Natural killer cell treated with Interleukin-12 subunit alpha and Interleukin-12 subunit beta and Interleukin-15 and Interleukin-18, amount 100 ng/mL, for 72 hours (primary cell): ENCODE measurements around the gene PNMA5. TPM values are rescaled to one million over a fixed set of nuclear protein-coding genes. Genes with fewer than 3 reads are reported as not detected.
A peak's percentile ranks its signal among the peaks of the same experiment; 100 is the strongest.
"Not testable (repeated sequence)": the region's sequence is repeated elsewhere in the genome, so short reads cannot be mapped to it uniquely, and the experiment has no call there.

Experiments used
- ATAC-seq, 2 donors: fragments of 150-1000 bp; cut with Tn5 transposase in 1 of 2; sonication (Bioruptor Pico), chemical (Tn5 transposase) in 1 of 2; 2 replicates each; pipeline ENCODE4 v1.10.0; 2021
- DNase-seq: peaks from one replicate; pipeline ENCODE4 v3.0.0; 2022; ENCODE audit warnings: low spot score
- H3K27ac Mint-ChIP-seq, 2 donors: 1 replicate in 1 of 2; 2 replicates in 1 of 2; pipeline ENCODE4 v1.8.0; 2022; ENCODE audit warnings: mixed read lengths in 2 of 2, mild to moderate bottlenecking in 1 of 2, moderate library complexity in 1 of 2
- H3K27me3 Mint-ChIP-seq, 2 donors: 1 replicate in 1 of 2; 2 replicates in 1 of 2; pipeline ENCODE4 v1.8.0; 2022; ENCODE audit warnings: mixed read lengths in 2 of 2
- H3K36me3 Mint-ChIP-seq: one replicate; pipeline ENCODE4 v1.8.0; 2022; ENCODE audit warnings: mixed read lengths
- H3K4me1 Mint-ChIP-seq, 2 donors: 1 replicate in 1 of 2; 2 replicates in 1 of 2; pipeline ENCODE4 v1.8.0; 2022; ENCODE audit warnings: low read depth in 2 of 2, mixed read lengths in 2 of 2, mild to moderate bottlenecking in 1 of 2
- H3K4me3 Mint-ChIP-seq: one replicate; pipeline ENCODE4 v1.8.0; 2022; ENCODE audit warnings: mixed read lengths
- H3K9me3 Mint-ChIP-seq: 2 replicates; pipeline ENCODE4 v1.8.0; 2022; ENCODE audit warnings: mixed read lengths
- total RNA-seq, 2 donors: library from RNA; stranded (reverse); gene quantifications; one replicate each; pipeline ENCODE4 v1.2.3, GENCODE V29; 2022

The PNMA5 gene
- total RNA-seq, 2 donors from 2014 or later = not detected

DNA sequence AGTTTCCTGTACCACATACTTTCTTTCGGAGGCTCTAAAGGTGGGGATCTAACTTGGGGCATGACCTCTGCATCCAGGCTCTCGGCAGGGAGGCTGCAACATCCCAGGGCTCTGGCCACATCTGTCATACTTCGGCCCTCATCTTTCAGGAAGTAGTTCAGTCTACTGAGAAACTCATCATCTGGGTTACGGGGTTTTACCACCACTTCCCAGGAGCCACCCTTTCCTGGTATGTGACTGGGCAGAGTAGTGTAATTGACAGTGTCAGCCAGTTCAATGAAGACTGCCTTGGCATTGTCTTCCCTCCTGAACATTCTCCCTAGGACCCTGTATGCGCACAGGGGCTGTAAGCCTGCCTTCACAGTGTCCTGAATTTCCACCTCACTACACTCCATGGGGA is 2.8 kb downstream of the PNMA5 start:
- H3K4me3 Mint-ChIP-seq = no peak overlapping the region

DNA sequence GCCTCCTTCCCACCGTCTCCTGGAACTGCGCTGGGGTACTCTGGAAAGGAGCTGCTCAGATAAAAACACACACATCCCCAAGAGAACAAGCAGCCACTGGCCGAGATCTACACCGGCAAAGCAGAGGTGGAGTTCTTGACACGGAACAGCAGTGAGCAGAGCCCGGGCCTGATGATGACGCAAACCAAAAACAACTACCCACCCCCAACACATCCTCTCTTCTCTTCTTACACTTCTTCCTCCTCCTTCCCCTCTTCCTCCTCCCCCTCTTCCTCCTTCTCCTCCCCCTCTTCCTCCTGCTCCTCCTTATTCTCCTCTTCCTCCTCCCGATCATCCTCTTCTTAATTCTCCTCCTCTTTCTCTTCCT is 4.6 kb downstream of the PNMA5 start:
- Mint-ChIP-seq H3K9me3 (no peaks in the 10 kb centered on the region), H3K27me3 (peaks cover 0 to 5% of the 10 kb centered on the region in 2 donors), H3K4me3 (no peak overlapping the region), H3K27ac (no peak overlapping the region), H3K4me1 (peaks cover 0 to 4% of the 10 kb centered on the region in 2 donors), H3K36me3 (no peaks in the 10 kb centered on the region)
- ATAC-seq (no peak), DNase-seq (no peak)

More for the DNA sequence above, 2.8 kb downstream of the PNMA5 start:
- H3K27me3 Mint-ChIP-seq = peaks cover 0 to 7% of the 10 kb centered on the region in 2 donors
- no peak for DNase-seq
- no peaks in the 10 kb centered on the region for H3K36me3 Mint-ChIP-seq
- H3K9me3 Mint-ChIP-seq = no peaks in the 10 kb centered on the region
- no peak overlapping the region for H3K27ac Mint-ChIP-seq
- peaks cover 0 to 4% of the 10 kb centered on the region in 2 donors for H3K4me1 Mint-ChIP-seq
- ATAC-seq = no peak

GRCh38 chrX:152988536-152989291 is 5.2 kb downstream of the PNMA5 start:
- Mint-ChIP-seq H3K4me3 (no peak overlapping the region), H3K27ac (no peak overlapping the region)
- no peak for ATAC-seq

DNA sequence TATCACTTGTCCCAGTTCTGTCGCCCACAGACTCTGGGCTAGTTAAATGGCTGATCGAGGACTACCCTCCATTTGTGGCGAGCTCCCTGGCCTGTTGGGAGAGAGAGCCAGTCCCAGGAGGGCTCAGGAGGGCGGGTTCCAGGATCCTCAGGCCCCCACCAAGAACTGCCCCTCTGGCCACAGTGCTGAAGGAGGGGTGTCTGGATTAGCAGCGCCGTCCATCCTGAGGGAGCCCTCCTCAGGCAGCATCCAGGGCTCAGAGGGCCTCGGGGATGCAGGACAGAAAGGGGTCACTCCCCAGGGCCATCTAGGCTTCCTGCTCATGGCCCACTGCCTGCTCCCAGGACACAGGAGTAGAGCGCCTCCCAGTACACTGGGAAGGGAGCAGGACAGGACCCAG is 6.1 kb downstream of the PNMA5 start:
- ATAC-seq (no peak), DNase-seq (no peak)
- H3K9me3 Mint-ChIP-seq = no peaks in the 10 kb centered on the region
- H3K36me3 Mint-ChIP-seq = no peaks in the 10 kb centered on the region
- H3K27ac Mint-ChIP-seq = no peak overlapping the region
- peaks cover 0 to 4% of the 10 kb centered on the region in 2 donors for H3K4me1 Mint-ChIP-seq
- no peak overlapping the region for H3K4me3 Mint-ChIP-seq
- H3K27me3 Mint-ChIP-seq = peaks cover 0 to 5% of the 10 kb centered on the region in 2 donors

More at GRCh38 chrX:152988536-152989291, 5.2 kb downstream of the PNMA5 start:
- H3K27me3 Mint-ChIP-seq = peaks cover 0 to 5% of the 10 kb centered on the region in 2 donors
- no peak for DNase-seq
- peaks cover 0 to 4% of the 10 kb centered on the region in 2 donors for H3K4me1 Mint-ChIP-seq
- no peaks in the 10 kb centered on the region for H3K36me3 Mint-ChIP-seq
- H3K9me3 Mint-ChIP-seq = no peaks in the 10 kb centered on the region

DNA sequence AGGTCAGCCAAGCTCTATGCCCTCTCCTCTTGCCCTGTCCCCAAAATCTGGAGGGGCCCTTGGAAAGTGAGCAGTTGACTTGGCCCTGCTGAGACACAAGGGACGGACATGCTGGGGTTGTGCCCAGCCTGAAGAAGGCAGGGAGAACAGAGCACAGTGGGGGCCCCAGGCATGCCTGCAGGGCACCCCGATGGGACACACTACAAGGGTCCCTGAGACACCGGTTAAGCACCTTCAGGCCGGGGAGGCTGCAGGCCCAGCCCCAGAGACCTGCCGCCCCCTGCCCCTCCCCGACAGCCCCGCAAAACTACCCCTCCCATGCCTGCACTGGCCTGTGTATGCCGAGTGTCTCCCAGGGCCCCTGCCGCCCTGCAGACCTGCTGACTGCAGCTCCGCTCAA is 6.8 kb downstream of the PNMA5 start:
- not testable (repeated sequence) for H3K4me3 Mint-ChIP-seq, DNase-seq, H3K9me3 Mint-ChIP-seq, H3K27ac Mint-ChIP-seq, ATAC-seq, H3K4me1 Mint-ChIP-seq, H3K27me3 Mint-ChIP-seq, H3K36me3 Mint-ChIP-seq

GRCh38 chrX:152985383-152985782 is 8.5 kb downstream of the PNMA5 start:
- not testable (repeated sequence) for H3K4me3 Mint-ChIP-seq, DNase-seq, H3K27me3 Mint-ChIP-seq, H3K27ac Mint-ChIP-seq, H3K9me3 Mint-ChIP-seq, H3K36me3 Mint-ChIP-seq, H3K4me1 Mint-ChIP-seq
- ATAC-seq = peak in 1 of 2 donors; percentile 13

GRCh38 chrX:152968193-152968592 is 25.7 kb downstream of the PNMA5 start:
- Mint-ChIP-seq H3K27ac (no peak overlapping the region), H3K4me3 (no peak overlapping the region), H3K36me3 (no peaks in the 10 kb centered on the region), H3K9me3 (no peaks in the 10 kb centered on the region), H3K27me3 (peaks cover 0 to 7% of the 10 kb centered on the region in 2 donors), H3K4me1 (no peaks in the 10 kb centered on the region)
- DNase-seq = no peak
- no peak for ATAC-seq

GRCh38 chrX:152960115-152960514 is 33.8 kb downstream of the PNMA5 start:
- DNase-seq (no peak), ATAC-seq (no peak)
- H3K4me3 Mint-ChIP-seq = no peak overlapping the region
- H3K27ac Mint-ChIP-seq = no peak overlapping the region
- H3K9me3 Mint-ChIP-seq = no peaks in the 10 kb centered on the region
- peaks cover 7 to 9% of the 10 kb centered on the region in 2 donors for H3K4me1 Mint-ChIP-seq
- H3K36me3 Mint-ChIP-seq = no peaks in the 10 kb centered on the region
- no peaks in the 10 kb centered on the region for H3K27me3 Mint-ChIP-seq

- ATAC-seq (no peak), DNase-seq (no peak)
- peaks cover 7 to 9% of the 10 kb centered on the region in 2 donors for H3K4me1 Mint-ChIP-seq
- peak overlapping the region in 1 of 2 donors; percentile 83 for H3K27ac Mint-ChIP-seq
- no peak overlapping the region for H3K4me3 Mint-ChIP-seq
- no peaks in the 10 kb centered on the region for H3K9me3 Mint-ChIP-seq
- no peaks in the 10 kb centered on the region for H3K36me3 Mint-ChIP-seq
- H3K27me3 Mint-ChIP-seq = peaks cover 0 to 2% of the 10 kb centered on the region in 2 donors
Measured at GRCh38 chrX:152959626-152960025, 34.3 kb downstream of the PNMA5 start.

DNA sequence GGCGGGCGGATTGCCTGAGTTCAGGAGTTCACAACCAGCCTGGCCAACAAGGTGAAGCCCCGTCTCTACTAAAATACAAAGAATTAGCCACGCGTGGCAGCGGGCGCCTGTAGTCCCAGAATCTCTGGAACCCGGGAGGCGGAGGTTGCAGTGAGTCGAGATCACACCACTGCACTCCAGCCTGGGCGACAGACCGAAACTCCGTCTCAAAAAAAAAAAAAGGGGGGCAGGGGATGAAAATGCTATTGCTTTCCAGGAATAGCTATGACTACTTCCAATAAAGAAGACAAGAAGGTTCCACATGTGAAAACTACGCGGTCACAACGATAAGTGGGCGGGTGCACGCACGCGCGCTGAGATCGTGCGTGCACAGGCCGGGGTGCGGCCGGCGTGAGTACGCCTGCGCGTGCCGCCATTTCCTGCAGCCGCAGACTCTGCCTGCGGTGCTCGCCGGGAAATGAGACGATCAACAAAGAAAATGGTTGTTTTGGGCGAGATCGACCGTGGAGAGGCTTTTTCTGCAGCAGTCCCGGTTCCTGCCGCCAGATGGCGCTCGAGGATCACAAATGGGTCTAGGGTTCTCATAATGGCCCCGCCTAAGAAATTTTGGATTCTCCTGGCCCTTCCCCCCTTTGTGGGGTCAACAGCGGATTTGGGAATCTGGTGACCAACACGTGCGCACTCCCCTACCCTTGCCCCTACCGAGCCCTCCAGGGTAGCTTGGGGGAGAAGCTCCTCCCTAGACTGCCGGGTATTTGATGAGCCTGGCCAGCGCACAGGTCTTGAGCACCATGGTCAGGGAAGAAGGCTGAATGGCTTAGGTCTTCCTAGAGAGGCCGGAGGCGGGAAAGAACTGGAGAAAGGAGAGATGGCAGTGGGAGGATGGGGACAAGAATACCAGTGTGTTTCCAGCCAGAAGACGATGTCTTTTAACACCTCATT is 35.1 kb downstream of the PNMA5 start:
- ATAC-seq (peak; percentile 94 to 97), DNase-seq (peak; percentile 90)
- H3K27me3 Mint-ChIP-seq = peaks cover 0 to 2% of the 10 kb centered on the region in 2 donors
- H3K9me3 Mint-ChIP-seq = no peaks in the 10 kb centered on the region
- peaks cover 7 to 9% of the 10 kb centered on the region in 2 donors for H3K4me1 Mint-ChIP-seq
- peak overlapping the region; percentile 83 to 89 for H3K27ac Mint-ChIP-seq
- peak overlapping the region; percentile 79 for H3K4me3 Mint-ChIP-seq
- no peaks in the 10 kb centered on the region for H3K36me3 Mint-ChIP-seq

DNA sequence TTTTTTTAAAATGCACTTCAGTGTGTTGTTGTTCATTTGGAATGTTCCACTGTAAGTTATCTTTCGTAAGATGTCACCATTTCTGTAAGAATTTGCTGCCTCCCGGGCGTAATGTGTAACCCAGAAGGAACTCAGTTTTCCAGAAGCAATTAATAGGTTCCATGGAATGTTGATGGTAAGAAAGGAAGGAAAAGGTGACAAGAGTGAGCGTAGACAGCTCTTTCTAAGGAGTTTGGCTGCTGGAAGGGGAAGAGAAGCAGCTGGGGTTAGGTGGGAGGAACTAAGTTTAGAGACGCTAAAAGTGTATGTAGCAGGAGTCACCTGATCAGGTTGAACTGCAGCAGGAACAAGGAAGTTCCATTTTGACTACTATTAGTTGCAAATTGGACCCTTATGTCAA is 35.9 kb downstream of the PNMA5 start:
- peak overlapping the region; percentile 79 for H3K4me3 Mint-ChIP-seq
- H3K27me3 Mint-ChIP-seq = peaks cover 0 to 2% of the 10 kb centered on the region in 2 donors
- peak overlapping the region; percentile 83 to 89 for H3K27ac Mint-ChIP-seq
- H3K9me3 Mint-ChIP-seq = no peaks in the 10 kb centered on the region
- peaks cover 7 to 9% of the 10 kb centered on the region in 2 donors for H3K4me1 Mint-ChIP-seq
- DNase-seq (no peak), ATAC-seq (no peak)
- no peaks in the 10 kb centered on the region for H3K36me3 Mint-ChIP-seq

DNA sequence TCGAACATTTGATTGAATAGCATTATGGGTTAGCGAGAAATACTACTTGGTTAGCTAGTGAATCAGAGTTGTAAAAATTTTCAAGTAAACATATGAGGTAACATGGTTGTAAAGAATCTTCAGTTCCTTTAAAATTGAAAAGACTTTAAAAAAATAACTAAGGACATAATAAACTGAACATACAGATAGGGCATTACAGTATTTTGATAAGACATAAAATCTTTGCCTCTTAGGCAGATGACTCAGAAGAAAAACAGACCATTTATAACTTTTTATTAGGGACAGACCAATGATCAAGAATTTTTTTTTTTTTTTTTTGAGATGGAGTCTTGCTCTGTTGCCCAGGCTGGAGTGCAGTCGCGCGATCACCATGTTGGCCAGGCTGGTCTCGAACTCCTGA is 43.1 kb downstream of the PNMA5 start:
- no peaks in the 10 kb centered on the region for H3K36me3 Mint-ChIP-seq
- H3K27me3 Mint-ChIP-seq = peaks cover 0 to 19% of the 10 kb centered on the region in 2 donors
- H3K9me3 Mint-ChIP-seq = no peaks in the 10 kb centered on the region
- no peak overlapping the region for H3K4me3 Mint-ChIP-seq
- no peaks in the 10 kb centered on the region for H3K4me1 Mint-ChIP-seq
- DNase-seq (no peak), ATAC-seq (no peak)
- no peak overlapping the region for H3K27ac Mint-ChIP-seq

DNA sequence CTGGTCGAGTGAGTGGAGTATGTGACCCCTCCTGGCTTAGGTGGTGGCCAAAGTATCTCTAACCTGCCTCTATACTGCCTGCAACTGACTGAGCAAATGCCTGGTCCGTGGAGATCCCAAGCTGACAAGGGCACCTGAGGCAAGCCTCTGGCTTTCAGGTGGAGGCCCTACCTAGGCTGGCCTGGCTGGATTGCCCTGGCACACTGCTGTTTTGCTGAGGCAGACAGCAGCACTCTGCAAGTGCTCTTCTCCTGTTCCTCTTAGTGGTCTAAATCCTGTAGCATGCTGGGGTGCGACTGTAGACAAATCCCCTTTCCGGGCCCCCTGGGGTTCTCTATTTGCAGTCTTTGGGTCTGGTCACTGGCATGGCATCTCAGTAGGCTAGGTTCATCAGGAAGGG is 44.8 kb downstream of the PNMA5 start:
- Mint-ChIP-seq H3K4me1 (peaks cover 0 to 2% of the 10 kb centered on the region in 2 donors), H3K27ac (peak overlapping the region in 1 of 2 donors; percentile 15), H3K4me3 (no peak overlapping the region), H3K27me3 (peaks cover 0 to 19% of the 10 kb centered on the region in 2 donors), H3K36me3 (no peaks in the 10 kb centered on the region), H3K9me3 (no peaks in the 10 kb centered on the region)
- no peak for DNase-seq
- ATAC-seq = peak in 1 of 2 donors; percentile 43

- ATAC-seq (no peak), DNase-seq (no peak)
- peaks cover 0 to 14% of the 10 kb centered on the region in 2 donors for H3K27me3 Mint-ChIP-seq
- no peaks in the 10 kb centered on the region for H3K9me3 Mint-ChIP-seq
- H3K4me3 Mint-ChIP-seq = no peak overlapping the region
- H3K27ac Mint-ChIP-seq = no peak overlapping the region
- H3K36me3 Mint-ChIP-seq = no peaks in the 10 kb centered on the region
- H3K4me1 Mint-ChIP-seq = peaks cover 0 to 2% of the 10 kb centered on the region in 2 donors
Measured at GRCh38 chrX:152946681-152947080, 47.2 kb downstream of the PNMA5 start.
